ENCODE data around the gene TCAP.
A peak's percentile ranks its signal among the peaks of the same experiment; 100 is the strongest.

Gene TCAP

GRCh38 chr17:39669897-39670735 is 5.0 kb downstream of the TCAP start:
- Mint-ChIP-seq H3K9me3 (no peaks in the 10 kb centered on the region), H3K4me3 (no peak overlapping the region), H3K27me3 (ENCODE audit: low read depth) (peaks cover 60% of the 10 kb centered on the region), H3K36me3 (ENCODE audit: low read depth) (no peaks in the 10 kb centered on the region), H3K4me1 (peaks cover 6% of the 10 kb centered on the region), H3K27ac (no peak overlapping the region)
- TF ChIP-seq CTCF (IDR thresholded peaks at IDR 0.05; ENCODE audit: unreplicated experiment in 3 of 3) = no peak

- Mint-ChIP-seq H3K27ac (no peak overlapping the region), H3K36me3 (ENCODE audit: low read depth) (no peaks in the 10 kb centered on the region)
These were observed 5.6 kb downstream of the TCAP start for GRCh38 chr17:39670746-39671145.

GRCh38 chr17:39671651-39672521 is 6.7 kb downstream of the TCAP start:
- H3K27ac Mint-ChIP-seq = peak overlapping the region in 2 of 3 experiments; percentile 45 to 57
- no peaks in the 10 kb centered on the region for H3K9me3 Mint-ChIP-seq
- no peak overlapping the region for H3K4me3 Mint-ChIP-seq
- no peaks in the 10 kb centered on the region for H3K36me3 Mint-ChIP-seq (ENCODE audit: low read depth)
- H3K27me3 Mint-ChIP-seq (ENCODE audit: low read depth) = peaks cover 45% of the 10 kb centered on the region
- H3K4me1 Mint-ChIP-seq = peaks cover 13% of the 10 kb centered on the region
- peak; percentile 50 to 65 (median 64) for TF ChIP-seq CTCF (IDR thresholded peaks at IDR 0.05; ENCODE audit: unreplicated experiment in 3 of 3)

More at GRCh38 chr17:39670746-39671145, 5.6 kb downstream of the TCAP start:
- Mint-ChIP-seq H3K4me1 (peaks cover 11% of the 10 kb centered on the region), H3K4me3 (no peak overlapping the region), H3K9me3 (no peaks in the 10 kb centered on the region), H3K27me3 (ENCODE audit: low read depth) (peaks cover 54% of the 10 kb centered on the region)
- no peak for TF ChIP-seq CTCF (IDR thresholded peaks at IDR 0.05; ENCODE audit: unreplicated experiment in 3 of 3)

GRCh38 chr17:39672522-39673334 is 7.6 kb downstream of the TCAP start:
- H3K4me1 Mint-ChIP-seq = peaks cover 20% of the 10 kb centered on the region
- H3K27me3 Mint-ChIP-seq (ENCODE audit: low read depth) = peaks cover 39% of the 10 kb centered on the region
- no peak for TF ChIP-seq CTCF (IDR thresholded peaks at IDR 0.05; ENCODE audit: unreplicated experiment in 3 of 3)
- H3K27ac Mint-ChIP-seq = peak overlapping the region in 2 of 3 experiments; percentile 45 to 57
- peaks cover 3% of the 10 kb centered on the region for H3K36me3 Mint-ChIP-seq (ENCODE audit: low read depth)
- H3K9me3 Mint-ChIP-seq = no peaks in the 10 kb centered on the region
- no peak overlapping the region for H3K4me3 Mint-ChIP-seq

- no peak for TF ChIP-seq CTCF (IDR thresholded peaks at IDR 0.05; ENCODE audit: unreplicated experiment in 3 of 3)
- H3K27ac Mint-ChIP-seq = peak overlapping the region in 1 of 3 experiments; percentile 65
- H3K4me1 Mint-ChIP-seq = peaks cover 25% of the 10 kb centered on the region
These were observed 8.4 kb downstream of the TCAP start for GRCh38 chr17:39673335-39674081.

More at GRCh38 chr17:39673335-39674081, 8.4 kb downstream of the TCAP start:
- Mint-ChIP-seq H3K27me3 (ENCODE audit: low read depth) (peaks cover 32% of the 10 kb centered on the region), H3K9me3 (no peaks in the 10 kb centered on the region), H3K4me3 (no peak overlapping the region), H3K36me3 (ENCODE audit: low read depth) (peaks cover 3% of the 10 kb centered on the region)

Measured in nephron (organoid).